Glomerular endothelial cell (primary cell): ENCODE measurements around the gene LKAAEAR1. TPM values are rescaled to one million over a fixed set of nuclear protein-coding genes. Genes with fewer than 3 reads are reported as not detected.

Source experiments
- DNase-seq: peaks from one replicate; pipeline ENCODE4 v3.0.0-alpha.2; 2011; ENCODE audit warnings: low read depth, low spot score; ENCODE audit errors: extremely low read depth
- total RNA-seq: library from RNA; depleted of rRNA; stranded (reverse); fragments of >200 nt; gene quantifications from 2 replicates; pipeline ENCODE4 v1.2.3, GENCODE V29; 2015

LKAAEAR1 gene
- total RNA-seq, 1 donor from 2014 or later: 1.2 TPM

DNA sequence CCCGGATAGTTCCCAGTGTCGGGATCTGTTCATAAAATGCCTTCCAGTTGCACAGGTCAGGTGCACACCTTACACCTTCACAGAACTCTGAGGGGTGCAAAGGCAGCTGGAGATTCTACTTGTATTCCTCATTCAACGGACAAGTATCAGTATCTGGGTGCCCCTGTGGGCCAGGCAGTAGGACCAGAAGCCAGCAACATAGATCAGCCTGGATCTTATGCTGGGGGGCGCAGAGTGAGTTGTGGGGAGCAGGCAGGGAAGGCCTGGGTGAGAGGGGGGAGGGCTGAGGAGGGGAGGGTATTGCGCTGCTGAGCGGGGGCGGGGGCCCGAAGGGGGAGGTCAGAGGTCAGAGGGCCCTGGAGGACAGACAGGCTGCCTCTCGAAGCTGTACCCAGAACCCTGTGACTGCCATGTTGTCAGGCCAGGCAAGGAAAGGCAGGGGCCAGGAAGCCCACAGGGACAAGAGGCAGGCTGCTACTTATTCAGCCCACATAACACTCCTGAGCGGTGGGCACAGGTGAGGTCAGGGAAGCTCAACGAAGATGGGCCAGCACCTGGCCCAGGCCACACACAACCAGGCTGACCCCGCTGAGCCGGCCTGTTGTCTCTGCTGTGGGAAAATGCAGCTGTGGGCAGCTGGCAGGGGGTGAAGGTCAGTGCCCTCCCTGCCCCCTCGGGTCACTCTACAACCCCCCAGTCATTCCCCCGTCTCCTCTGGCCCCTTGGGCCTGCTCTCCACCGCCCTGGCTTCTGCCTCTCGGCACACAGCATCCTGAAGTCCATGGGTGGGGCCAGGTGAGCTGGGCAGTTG lies 3.2 kb downstream of the LKAAEAR1 start:
- no peak for DNase-seq

DNA sequence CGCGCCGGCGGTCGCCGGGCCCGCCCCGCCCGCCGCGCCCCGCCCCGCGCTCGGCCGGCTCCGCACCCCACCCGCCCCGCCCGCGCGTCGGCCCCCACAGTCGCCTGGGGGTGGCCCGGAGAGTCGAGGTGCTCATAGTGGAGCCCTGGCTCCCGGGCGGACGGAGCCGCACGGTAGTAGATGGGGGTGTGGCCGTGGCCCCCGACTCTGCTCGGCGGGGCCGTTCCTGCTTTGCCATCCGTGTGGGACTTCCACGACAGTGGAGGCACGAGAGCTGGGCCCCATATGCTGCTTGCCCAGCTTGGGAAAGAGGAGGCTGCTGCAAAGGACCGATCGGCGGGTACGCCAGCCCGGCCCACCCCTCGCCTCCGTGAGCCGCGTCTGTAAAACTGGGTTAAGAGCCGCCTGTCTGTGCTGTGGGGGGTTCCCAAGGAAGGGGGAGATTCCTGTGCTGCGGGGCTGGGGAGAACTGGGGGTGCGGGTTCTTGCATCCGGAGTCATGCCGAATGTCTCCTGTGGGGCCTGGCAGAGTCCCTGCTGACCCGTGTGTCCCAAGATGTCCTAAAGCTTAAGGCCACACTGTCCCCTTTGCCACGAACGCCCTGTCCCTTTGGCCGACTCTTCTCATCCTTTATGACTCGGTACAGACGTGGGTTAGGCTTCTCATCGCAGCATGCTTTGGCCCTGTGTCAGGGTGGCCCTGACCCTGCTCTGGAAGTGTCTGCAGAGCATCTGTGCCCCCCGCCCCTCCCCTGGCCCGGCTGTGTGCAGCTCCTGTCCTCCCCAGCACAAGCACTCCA lies 4.0 kb downstream of the LKAAEAR1 start, which contains the start of gene OPRL1:
Gene OPRL1 (plus strand): TSS at position 70 of the 800 bp plus-strand sequence. CDS start 12,639 bp downstream, outside the sequence.
- DNase-seq: no peak

DNA sequence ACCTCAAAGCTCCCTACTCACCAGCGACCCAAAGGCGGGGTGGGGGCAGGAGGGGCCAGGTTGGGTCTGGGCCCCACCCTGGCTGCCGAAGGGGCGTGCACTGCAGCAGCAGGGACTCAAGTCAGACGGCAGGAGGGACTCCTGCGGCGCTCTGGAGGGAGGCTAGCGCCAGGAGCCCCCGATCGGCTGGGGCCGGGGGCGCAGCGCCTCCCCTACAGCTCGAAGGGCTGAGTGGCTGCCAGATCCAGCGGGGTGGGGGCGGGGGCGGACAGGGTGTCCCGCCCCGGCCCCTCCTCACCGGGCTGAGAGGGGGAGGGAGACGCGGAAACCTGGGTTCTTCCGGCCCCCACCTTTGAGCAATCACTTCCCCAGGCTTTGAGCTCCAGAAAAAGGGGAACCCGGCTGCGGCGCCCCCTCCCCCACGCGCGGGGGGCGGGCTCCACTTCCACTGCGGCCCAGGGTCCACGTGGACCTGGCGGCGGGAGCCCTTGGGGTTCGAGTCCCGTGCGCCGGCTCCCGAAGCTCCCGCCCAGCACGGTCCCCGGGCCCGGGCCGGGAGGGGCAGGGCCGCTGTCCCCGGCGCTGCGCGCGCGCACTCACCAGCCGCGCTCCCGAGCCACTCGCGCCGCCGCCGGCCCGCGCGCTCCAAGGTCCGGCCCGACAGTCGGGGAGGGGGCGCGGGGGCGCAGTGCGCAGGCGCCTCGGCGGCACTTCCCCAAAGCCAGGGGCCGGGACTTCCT lies 4.8 kb downstream of the LKAAEAR1 start, which contains the start of gene RGS19:
Gene RGS19 (minus strand): TSS at position 246 of the 740 bp plus-strand sequence. CDS start 2,632 bp downstream, outside the sequence.
- no peak for DNase-seq

GRCh38 chr20:64078934-64079272 lies 5.3 kb downstream of the LKAAEAR1 start:
- no peak for DNase-seq

- DNase-seq: no peak
Measured at GRCh38 chr20:64077876-64078551, 6.2 kb downstream of the LKAAEAR1 start.

GRCh38 chr20:64077541-64077875 lies 6.7 kb downstream of the LKAAEAR1 start:
- DNase-seq: no peak

- no peak for DNase-seq
Measured at GRCh38 chr20:64077094-64077493, 7.1 kb downstream of the LKAAEAR1 start.

DNA sequence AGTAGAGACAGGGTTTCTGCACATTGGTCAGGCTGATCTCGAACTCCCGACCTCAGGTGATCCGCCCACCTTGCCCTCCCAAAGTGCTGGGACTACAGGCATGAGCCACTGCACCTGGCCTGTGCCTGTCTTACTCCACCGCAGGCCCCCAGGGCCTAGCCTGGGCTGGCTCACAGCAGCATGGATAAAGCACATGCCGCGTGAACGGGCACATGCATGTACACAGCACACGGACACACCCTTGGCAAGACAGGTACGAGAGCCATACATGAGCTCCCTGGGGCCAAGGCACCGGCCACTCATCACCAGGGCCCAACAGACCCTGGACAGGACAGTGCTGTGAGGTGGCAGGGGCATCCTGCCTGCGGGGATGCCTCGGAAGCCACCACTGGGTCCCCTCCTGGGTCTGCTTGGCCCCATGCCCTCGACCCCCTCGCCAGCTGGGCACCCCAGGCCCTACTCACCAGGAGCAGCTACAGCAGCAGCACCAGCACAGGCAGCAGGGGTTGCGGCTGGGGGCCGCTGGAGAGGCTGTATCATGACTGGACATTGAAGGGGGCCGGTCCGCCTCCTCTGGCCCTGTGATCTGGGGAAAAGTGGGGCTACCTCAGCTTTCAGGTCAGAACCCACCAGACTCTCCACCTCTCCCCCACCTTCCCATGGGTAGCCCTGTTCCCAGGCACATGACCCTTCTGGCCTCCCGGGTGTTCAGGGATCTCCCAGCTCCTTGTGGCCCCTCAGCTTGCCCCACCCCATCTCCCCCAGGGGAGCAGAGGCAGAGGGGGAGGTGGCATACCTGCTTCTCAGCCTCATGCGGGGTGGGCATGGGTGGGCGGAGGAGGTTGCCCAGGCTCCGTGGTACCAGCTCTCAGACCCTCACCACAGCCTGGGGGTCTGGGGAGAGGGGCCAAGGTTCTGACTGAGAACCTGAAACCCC lies 7.9 kb downstream of the LKAAEAR1 start:
- no peak for DNase-seq

- DNase-seq: no peak
Measured at GRCh38 chr20:64075556-64075955, 8.6 kb downstream of the LKAAEAR1 start.

DNA sequence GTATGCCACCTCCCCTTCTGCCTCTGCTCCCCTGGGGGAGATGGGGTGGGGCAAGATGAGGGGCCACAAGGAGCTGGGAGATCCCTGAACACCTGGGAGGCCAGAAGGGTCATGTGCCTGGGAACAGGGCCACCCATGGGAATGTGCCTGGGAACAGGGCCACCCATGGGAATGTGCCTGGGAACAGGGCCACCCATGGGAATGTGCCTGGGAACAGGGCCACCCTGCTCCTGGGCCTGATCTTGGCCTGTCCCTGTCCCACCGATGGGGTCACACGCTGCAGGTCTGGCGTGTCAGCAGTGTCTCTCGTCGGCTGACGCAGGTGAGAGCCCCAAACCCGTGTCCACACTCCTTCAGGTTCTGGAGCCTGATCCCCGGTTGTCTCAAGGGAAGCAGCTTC lies 9.2 kb downstream of the LKAAEAR1 start:
- DNase-seq: no peak

- DNase-seq: no peak
Measured at GRCh38 chr20:64074184-64074789, 9.9 kb downstream of the LKAAEAR1 start.

DNA sequence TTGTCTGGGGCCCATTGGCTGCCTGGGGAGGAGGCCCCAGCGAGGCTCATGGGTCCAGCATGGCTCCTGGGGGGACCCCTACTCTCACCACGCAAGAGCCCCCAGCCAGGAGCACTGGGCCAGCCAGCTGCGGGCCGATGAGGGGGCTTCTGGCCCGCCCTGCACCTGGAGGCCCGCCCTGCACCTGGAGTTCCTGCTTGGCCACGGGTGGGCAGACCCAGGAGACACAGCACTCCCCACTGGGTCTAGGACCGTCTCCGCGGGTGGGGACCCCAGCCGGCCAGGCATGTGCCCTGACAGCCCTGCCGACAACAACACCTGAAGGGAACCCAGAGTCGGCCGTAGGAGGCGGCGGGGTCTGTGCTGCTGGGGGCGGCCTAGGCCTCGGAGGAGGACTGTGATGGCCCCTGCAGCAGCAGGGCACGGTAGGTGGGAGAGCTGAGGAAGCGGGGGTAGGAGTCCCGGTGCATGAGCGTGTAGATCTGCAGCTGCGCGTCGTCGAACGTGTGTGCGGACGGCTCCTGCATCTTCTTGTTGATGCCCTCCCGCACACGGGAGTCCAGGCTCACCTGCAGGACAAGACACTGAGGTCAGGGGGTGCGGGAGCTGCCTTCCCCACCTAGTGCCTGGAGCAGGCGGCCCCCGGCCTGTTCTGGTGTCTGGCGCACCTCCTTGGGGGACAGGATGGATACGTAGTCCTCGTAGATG lies 10.6 kb downstream of the LKAAEAR1 start:
- no peak for DNase-seq

DNA sequence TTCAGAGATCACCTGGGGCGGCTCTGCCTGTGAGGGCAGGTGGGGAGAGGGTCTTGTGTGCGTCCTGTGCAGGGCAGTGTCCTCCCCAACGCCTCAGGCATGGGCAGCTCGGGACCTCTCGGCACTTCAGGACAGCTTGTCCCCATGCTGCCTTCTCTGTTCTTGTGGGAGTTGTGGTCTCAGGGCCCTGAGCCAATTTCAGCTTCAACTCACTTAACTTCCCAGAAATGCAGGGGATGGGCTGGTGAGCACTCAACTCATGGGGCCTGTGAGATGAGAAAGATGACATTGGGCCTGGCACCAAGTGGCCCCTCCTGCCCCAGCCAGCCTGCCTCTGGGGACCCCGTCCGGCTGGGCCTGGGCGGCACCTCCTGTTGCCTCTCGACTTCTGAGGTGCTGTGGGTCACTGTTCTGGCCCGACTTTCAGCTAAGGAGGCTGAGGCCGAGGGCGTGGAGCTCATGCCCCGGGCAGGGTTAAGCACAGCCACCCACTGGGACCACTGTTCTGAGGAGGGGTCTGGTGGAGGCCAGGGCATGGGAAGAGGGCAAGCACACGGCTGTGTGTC lies 11.6 kb downstream of the LKAAEAR1 start:
- no peak for DNase-seq

- no peak for DNase-seq
Measured at GRCh38 chr20:64071341-64072332, 12.6 kb downstream of the LKAAEAR1 start.

DNA sequence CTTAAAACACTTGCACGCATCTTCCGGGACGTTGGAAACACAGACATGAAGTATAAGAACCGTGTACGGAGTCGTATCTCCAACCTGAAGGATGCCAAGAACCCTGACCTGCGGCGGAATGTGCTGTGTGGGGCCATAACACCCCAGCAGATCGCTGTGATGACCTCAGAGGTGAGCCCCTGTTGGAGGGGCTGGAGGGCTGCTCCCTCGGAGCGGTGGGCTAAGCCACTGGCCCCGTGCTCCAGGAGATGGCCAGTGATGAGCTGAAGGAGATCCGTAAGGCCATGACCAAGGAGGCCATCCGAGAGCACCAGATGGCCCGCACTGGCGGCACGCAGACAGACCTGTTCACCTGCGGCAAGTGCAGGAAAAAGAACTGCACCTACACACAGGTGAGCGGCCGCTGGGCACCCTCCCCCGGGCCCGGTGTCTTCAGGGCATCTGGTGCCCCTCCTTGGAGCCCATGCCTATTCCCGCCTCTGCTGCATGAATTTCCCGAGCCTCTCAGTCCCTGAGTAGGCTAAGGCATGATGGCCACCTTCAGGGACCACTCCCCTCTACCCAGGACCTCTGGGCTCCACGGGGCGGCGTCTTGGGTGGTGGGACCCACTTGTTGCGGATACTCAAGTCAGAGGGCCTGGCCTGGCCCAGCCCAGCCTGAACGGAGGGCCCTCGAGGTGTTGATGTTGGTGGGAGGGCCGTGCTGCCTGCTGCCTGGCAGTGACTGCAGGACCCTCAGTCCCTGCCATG lies 13.8 kb downstream of the LKAAEAR1 start:
- DNase-seq: no peak

DNA sequence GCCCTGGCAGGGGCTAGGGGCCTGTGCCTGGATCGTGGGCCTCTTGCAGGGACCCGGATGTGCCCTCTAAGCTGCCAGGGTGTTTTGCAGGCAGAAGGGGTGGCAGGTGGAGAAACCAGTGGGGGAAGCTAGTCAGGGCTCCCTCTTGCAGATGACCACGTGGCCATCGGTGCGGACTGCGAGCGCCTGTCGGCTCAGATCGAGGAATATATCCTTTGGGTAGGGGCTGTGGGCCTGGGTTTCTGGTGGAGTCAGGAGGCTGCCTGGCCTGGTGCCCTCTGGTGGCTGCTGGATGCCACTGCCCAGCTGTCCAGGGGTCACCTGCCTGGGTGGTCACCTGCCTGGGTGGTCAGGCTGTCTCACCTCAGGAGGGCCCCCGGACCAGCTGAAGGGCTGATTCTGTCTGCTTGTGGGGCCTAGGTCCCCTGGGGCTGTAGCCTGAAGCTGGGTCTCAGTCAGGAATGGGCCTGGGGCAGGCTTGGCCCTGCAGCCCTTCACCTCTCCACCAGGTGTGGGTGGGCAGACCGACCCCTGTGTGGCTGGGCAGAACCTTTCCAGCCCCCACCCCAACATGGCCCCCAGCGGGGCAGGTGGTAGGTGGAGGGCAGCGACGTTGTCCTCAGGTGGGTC lies 14.5 kb downstream of the LKAAEAR1 start:
- no peak for DNase-seq
